Adrenal gland (tissue), 12 donors: ENCODE data around the gene PLAAT2. TPM values are rescaled to one million over a fixed set of nuclear protein-coding genes. Genes with fewer than 3 reads are reported as not detected.
A peak's percentile ranks its signal among the peaks of the same experiment; 100 is the strongest.

Source experiments
- DNase-seq, 7 donors: peaks; one replicate each; pipeline ENCODE4 v3.0.0-alpha.2; 2019 to 2020
- H3K27ac ChIP-seq, 5 donors: fragments of 200-600 bp; sonication (generic) in 4 of 5; 1 replicate in 3 of 5; 2 replicates in 2 of 5; pipeline versions ENCODE4 v1.5.1 to v1.8.0; 2016 to 2020; ENCODE audit warnings: mild to moderate bottlenecking in 1 of 5
- H3K27me3 ChIP-seq: fragments of 200-600 bp; 2 replicates; pipeline ENCODE4 v1.8.0; 2021
- H3K36me3 ChIP-seq, 2 donors: fragments of 200-600 bp; replicated peaks in 1 of 2; 1 replicate in 1 of 2; 2 replicates in 1 of 2; pipeline versions ENCODE4 v1.5.1 to v1.8.0; 2018 to 2022
- H3K4me1 ChIP-seq, 2 donors: fragments of 200-600 bp; replicated peaks in 1 of 2; 1 replicate in 1 of 2; 2 replicates in 1 of 2; pipeline versions ENCODE4 v1.5.1 to v1.8.0; 2018 to 2021
- H3K4me3 ChIP-seq, 4 donors: fragments of 200-600 bp; sonication (generic) in 3 of 4; one replicate each; pipeline ENCODE4 v1.5.1; 2016 to 2018
- H3K9me3 ChIP-seq, 3 donors: fragments of 200-600 bp; sonication (generic) in 1 of 3; replicated peaks in 1 of 3; 1 replicate in 2 of 3; 2 replicates in 1 of 3; pipeline versions ENCODE4 v1.5.1 to v1.8.0; 2016 to 2021
- POLR2A ChIP-seq, 2 donors: fragments of 450-650 bp; IDR thresholded peaks; one replicate each; pipeline ENCODE4 v1.6.1; 2017; ENCODE audit warnings: antibody characterized with exemption in 2 of 2, mild to moderate bottlenecking in 2 of 2, moderate library complexity in 1 of 2
- WGBS, 4 donors: extraction: QIAGEN DNeasy Blood & Tissue Kit in 2 of 4; methylation state at CpG; one replicate each; pipeline versions ENCODE4 v1.1.5 to v1.1.7; 2013 to 2017; 5-methylcytosine and 5-hydroxymethylcytosine counted together
- intact Hi-C, 2 donors: fragments of 100-400 bp; cut with DNase I; formaldehyde crosslinking; loops; one replicate each; pipeline versions ENCODE4 v1.14.1 to v1.15.0; 2022 to 2023
- polyA plus RNA-seq, 3 donors: library from polyadenylated mRNA; stranded (reverse); fragments of 200-250 nt in 2 of 3; fragments of 350-450 nt in 1 of 3; fragmentation: Illumina TruSeq in 1 of 3; extraction: RNeasy Lipid Tissue Mini Kit (QIAGEN cat#74804) in 1 of 3; gene quantifications; one replicate each; pipeline ENCODE4 v1.2.3, GENCODE V29; 2013 to 2014
- total RNA-seq, 9 donors: library from RNA; depleted of rRNA in 4 of 9; stranded (reverse); fragments of >200 nt in 4 of 9; fragments of 120-200 nt in 1 of 9; fragmentation: NEBNext Ultra II Directional in 1 of 9; extraction: Animal tissue kit (Norgen Biotek cat#: 25700) in 1 of 9; gene quantifications; one replicate each; pipeline versions ENCODE4 v1.1.0 to v1.2.4, GENCODE V29; 2013 to 2023
- TF ChIP-seq, protein P1 (sequence below), 6 experiments: fragments of 450-650 bp in 4 of 6; fragments of 200-600 bp in 2 of 6; sonication (generic) in 1 of 6; IDR thresholded peaks; 1 replicate in 5 of 6; 2 replicates in 1 of 6; pipeline versions ENCODE4 v1.5.1 to v1.8.0; 2016 to 2021; ENCODE audit warnings: antibody characterized with exemption in 6 of 6, mild to moderate bottlenecking in 2 of 6, moderate library complexity in 1 of 6
- donor health status: healthy with polysubstance abuse.
- donor health status: Bipolar disorder and iron deficiency.
- donor health status: DM: yes; HTN: yes; CAD: no.
- donor health status: DM: no; HTN: no; CAD: no.
- donor health status: DM: no; HTN: no; CAD: no.
- donor health status: DM: yes; HTN: yes; CAD: no.

PLAAT2 gene
- total and polyA plus RNA-seq, 12 donors, result 0.17 to 0.30 TPM; not detected in 10

DNA sequence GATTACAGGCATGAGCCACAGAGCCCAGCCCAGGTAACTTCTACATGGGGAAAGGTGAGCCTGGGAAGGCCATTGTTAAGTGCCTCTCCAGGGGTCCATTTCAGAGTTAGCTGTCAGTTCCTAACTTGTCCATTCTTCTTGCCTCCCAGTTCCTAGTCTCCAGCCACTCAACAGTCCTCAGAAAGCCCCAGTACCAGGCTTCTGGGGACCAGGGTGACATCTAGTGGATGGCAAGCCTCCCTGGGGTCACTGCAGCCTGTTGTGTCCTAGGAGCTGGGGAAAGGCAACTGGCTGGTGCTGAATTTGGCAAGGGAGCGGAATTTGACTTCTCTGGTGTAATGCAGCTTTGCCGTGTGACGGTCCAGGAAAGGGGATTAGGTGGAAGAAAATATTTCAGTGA is 55.2 kb downstream of the PLAAT2 start:
- Histone ChIP-seq H3K4me1 (peaks cover 0 to 7% of the 10 kb centered on the region in 2 donors), H3K27me3 (no peaks in the 10 kb centered on the region), H3K36me3 (no peaks in the 10 kb centered on the region), H3K27ac (no peak overlapping the region), H3K9me3 (no peaks in the 10 kb centered on the region), H3K4me3 (no peak overlapping the region)
- DNase-seq, result peak; percentile 52 to 80 (median 65)
- TF ChIP-seq POLR2A (IDR thresholded peaks at IDR 0.05), result no peak
- TF ChIP-seq, protein P1, sequence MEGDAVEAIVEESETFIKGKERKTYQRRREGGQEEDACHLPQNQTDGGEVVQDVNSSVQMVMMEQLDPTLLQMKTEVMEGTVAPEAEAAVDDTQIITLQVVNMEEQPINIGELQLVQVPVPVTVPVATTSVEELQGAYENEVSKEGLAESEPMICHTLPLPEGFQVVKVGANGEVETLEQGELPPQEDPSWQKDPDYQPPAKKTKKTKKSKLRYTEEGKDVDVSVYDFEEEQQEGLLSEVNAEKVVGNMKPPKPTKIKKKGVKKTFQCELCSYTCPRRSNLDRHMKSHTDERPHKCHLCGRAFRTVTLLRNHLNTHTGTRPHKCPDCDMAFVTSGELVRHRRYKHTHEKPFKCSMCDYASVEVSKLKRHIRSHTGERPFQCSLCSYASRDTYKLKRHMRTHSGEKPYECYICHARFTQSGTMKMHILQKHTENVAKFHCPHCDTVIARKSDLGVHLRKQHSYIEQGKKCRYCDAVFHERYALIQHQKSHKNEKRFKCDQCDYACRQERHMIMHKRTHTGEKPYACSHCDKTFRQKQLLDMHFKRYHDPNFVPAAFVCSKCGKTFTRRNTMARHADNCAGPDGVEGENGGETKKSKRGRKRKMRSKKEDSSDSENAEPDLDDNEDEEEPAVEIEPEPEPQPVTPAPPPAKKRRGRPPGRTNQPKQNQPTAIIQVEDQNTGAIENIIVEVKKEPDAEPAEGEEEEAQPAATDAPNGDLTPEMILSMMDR (IDR thresholded peaks at IDR 0.05), result peak in 5 of 6 experiments; percentile 30 to 62 (median 45)
- intact Hi-C loops, result no loop called here
- WGBS, 4 donors, result 74 to 94% (median 77%) methylated on average over 3 of the region's 3 CpGs

DNA sequence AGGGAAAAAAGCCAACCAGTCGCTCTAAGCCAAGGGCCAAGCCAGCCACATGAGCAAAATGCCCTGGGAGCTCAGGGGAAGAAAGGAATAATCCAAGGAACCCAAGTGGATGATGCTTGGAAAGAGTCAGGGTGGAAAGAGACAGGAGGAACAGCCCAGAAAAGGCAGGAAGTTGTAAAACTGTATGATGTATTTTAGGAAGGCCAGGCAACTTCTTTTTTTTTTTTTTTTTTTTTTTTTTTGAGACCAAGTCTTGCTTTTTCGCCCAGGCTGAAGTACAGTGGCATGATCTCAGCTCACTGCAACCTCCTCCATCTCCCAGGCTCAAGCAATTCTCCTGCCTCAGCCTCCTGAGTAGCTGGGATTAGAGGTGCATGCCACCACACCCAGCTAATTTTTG is 55.7 kb downstream of the PLAAT2 start:
- TF ChIP-seq POLR2A (IDR thresholded peaks at IDR 0.05), result no peak
- TF ChIP-seq, protein P1 (IDR thresholded peaks at IDR 0.05), result no peak
- no peaks in the 10 kb centered on the region for H3K9me3 ChIP-seq
- 75 to 84% (median 80%) methylated on average over 2 of the region's 2 CpGs for WGBS, 4 donors
- no peak for DNase-seq
- no peak overlapping the region for H3K4me3 ChIP-seq
- H3K27ac ChIP-seq, result no peak overlapping the region
- no peaks in the 10 kb centered on the region for H3K27me3 ChIP-seq
- intact Hi-C loops, result no loop called here
- no peaks in the 10 kb centered on the region for H3K36me3 ChIP-seq
- peaks cover 0 to 7% of the 10 kb centered on the region in 2 donors for H3K4me1 ChIP-seq

DNA sequence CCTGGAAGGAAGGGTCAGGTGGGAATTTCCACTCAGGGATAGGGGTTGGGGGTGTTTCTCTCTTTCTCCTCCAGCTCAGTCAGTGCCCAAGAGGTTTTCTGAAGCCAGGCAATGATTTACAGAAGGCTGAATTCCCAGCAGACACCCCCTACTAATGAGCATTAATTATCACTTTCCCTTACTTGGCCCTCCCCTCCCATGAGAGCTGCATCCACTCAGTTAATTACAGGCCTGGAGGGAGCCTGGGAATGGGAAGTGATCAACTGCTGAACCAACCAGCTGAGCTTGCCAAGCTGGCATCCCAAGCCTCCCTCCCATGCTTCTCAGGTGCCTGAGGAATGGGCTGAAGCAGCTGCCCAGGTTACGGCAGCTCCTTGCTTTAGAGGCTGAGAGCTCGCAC is 56.3 kb downstream of the PLAAT2 start:
- H3K36me3 ChIP-seq, result no peaks in the 10 kb centered on the region
- no peak overlapping the region for H3K27ac ChIP-seq
- intact Hi-C loops, result no loop called here
- TF ChIP-seq, protein P1 (IDR thresholded peaks at IDR 0.05), result no peak
- TF ChIP-seq POLR2A (IDR thresholded peaks at IDR 0.05), result no peak
- WGBS, 4 donors, result 85 to 100% (median 94%) methylated on average over 1 to 2 of the region's 2 CpGs
- H3K27me3 ChIP-seq, result no peaks in the 10 kb centered on the region
- H3K4me1 ChIP-seq, result peaks cover 0 to 7% of the 10 kb centered on the region in 2 donors
- H3K4me3 ChIP-seq, result no peak overlapping the region
- no peak for DNase-seq
- H3K9me3 ChIP-seq, result no peaks in the 10 kb centered on the region

DNA sequence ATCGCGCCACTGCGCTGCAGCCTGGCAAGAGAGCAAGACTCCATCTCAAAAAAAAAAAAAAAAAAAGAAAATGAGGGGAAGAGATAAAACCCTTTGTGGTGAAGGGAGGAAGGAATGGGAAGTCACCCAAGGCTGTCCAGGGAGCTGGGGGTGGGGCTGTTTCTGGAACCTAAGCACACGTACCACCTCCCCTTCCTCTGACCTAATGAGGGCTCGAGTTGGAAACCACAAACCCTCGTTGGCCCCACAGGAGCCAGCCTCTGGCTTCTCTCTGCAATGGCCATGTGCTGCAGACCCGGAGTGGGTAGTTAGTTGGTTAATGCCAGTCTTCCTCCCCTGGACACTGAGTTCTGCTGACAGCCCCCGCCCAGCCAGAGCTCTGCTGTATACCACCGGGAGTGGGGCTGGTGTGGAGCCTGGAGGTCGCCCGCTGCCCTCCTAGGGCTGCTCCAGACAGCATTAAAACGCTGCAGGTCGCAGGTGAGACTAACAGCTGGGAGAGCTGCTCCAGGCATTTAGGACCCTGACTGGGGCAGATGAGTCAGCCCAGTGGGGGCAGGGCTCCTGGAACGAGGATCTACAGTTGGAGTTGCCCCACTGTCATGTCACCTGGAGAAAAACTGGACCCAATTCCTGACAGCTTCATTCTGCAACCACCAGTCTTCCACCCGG is 57.2 kb downstream of the PLAAT2 start, which contains the start of gene LGALS12:
Gene LGALS12, plus strand, starts transcription at position 228 of the 672 bp plus-strand sequence. Its CDS starts 375 bp downstream, at position 603.
- H3K27ac ChIP-seq, result no peak within 1 kb of the TSS
- H3K4me3 ChIP-seq, result no peak within 1 kb of the TSS
- intact Hi-C loops, result no loop called here
- no peaks in the 10 kb centered on the region for H3K36me3 ChIP-seq
- no peak for TF ChIP-seq POLR2A (IDR thresholded peaks at IDR 0.05)
- TF ChIP-seq, protein P1 (IDR thresholded peaks at IDR 0.05), result no peak
- DNase-seq, result peak in 2 of 7 donors; percentile 17 to 26
- H3K9me3 ChIP-seq, result no peaks in the 10 kb centered on the region
- H3K27me3 ChIP-seq, result no peaks in the 10 kb centered on the region
- WGBS, 4 donors, result 61 to 69% (median 66%) methylated on average over 8 to 15 of the region's 15 CpGs
- peaks cover 0 to 7% of the 10 kb centered on the region in 2 donors for H3K4me1 ChIP-seq
